Cardiac muscle cell (in vitro differentiated cells and primary cell): Measurements from ENCODE around the gene MYL4. TPM values are rescaled to one million over a fixed set of nuclear protein-coding genes. Genes with fewer than 3 reads are reported as not detected.
"Not testable (repeated sequence)": the region's sequence is repeated elsewhere in the genome, so short reads cannot be mapped to it uniquely, and the experiment has no call there.

Source experiments
- DNase-seq, 2 donors: peaks; one replicate each; pipeline versions ENCODE4 v3.0.0 to v3.0.0-alpha.2; 2010 to 2017; ENCODE audit warnings: low read depth in 1 of 2, low spot score in 1 of 2
- H3K27ac ChIP-seq: fragments of 200-600 bp; sonication (generic); 2 replicates; pipeline ENCODE4 v1.5.1; 2016
- H3K27me3 ChIP-seq: fragments of 200-600 bp; sonication (generic); 2 replicates; pipeline ENCODE4 v1.6.0; 2016; ENCODE audit warnings: control low read depth
- H3K36me3 ChIP-seq: fragments of 200-600 bp; sonication (generic); 2 replicates; pipeline ENCODE4 v1.5.1; 2016; ENCODE audit warnings: control low read depth
- H3K4me1 ChIP-seq: fragments of 200-600 bp; sonication (generic); 2 replicates; pipeline ENCODE4 v1.8.1; 2017; ENCODE audit warnings: low read depth, mild to moderate bottlenecking, mixed run types
- H3K4me3 ChIP-seq: fragments of 200-600 bp; sonication (generic); 2 replicates; pipeline ENCODE4 v1.5.1; 2016; ENCODE audit warnings: mild to moderate bottlenecking
- H3K9me3 ChIP-seq: fragments of 200-600 bp; sonication (generic); 2 replicates; pipeline ENCODE4 v1.5.1; 2017; ENCODE audit warnings: low read depth, mild to moderate bottlenecking, control low read depth
- polyA plus RNA-seq: library from polyadenylated mRNA; unstranded; fragments of >200 nt; fragmentation: Nextera tagmentation; extraction: Ambion mirVana; gene quantifications from 2 replicates; pipeline ENCODE4 v1.2.1, GENCODE V29; 2016
- total RNA-seq: library from RNA; depleted of rRNA; stranded (reverse); fragments of >200 nt; gene quantifications from 2 replicates; pipeline ENCODE4 v1.2.3, GENCODE V29; 2016
- TF ChIP-seq, protein P1 (sequence below): IDR thresholded peaks from 2 replicates; pipeline ENCODE4 v1.5.1; 2012; ENCODE audit warnings: low read depth, mild to moderate bottlenecking, low read length

The MYL4 gene
- total and polyA plus RNA-seq, 2 experiments from 2014 or later: 2,925 to 5,148 TPM

DNA sequence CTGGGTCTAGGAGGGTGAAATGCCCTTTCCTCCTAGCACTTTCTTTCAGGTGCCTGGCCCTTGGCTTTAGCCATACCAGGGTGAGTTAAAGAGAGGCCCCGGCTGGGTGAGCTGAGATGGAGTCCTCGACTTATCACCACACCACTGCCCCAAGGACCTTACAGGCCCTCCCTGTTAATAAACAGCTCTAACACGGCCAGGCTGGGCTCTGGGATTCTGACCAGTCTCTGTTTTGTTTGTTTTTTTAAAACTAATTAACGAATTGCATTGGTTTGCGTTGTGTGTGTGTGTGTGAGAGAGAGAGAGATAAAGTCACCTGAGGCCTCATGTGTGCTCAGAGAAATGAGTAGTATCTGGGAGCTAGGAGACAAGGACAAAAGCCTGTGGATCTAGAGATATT, 14.3 kb downstream of the MYL4 start:
- H3K4me3 ChIP-seq: no peak overlapping the region
- TF ChIP-seq, protein P1, sequence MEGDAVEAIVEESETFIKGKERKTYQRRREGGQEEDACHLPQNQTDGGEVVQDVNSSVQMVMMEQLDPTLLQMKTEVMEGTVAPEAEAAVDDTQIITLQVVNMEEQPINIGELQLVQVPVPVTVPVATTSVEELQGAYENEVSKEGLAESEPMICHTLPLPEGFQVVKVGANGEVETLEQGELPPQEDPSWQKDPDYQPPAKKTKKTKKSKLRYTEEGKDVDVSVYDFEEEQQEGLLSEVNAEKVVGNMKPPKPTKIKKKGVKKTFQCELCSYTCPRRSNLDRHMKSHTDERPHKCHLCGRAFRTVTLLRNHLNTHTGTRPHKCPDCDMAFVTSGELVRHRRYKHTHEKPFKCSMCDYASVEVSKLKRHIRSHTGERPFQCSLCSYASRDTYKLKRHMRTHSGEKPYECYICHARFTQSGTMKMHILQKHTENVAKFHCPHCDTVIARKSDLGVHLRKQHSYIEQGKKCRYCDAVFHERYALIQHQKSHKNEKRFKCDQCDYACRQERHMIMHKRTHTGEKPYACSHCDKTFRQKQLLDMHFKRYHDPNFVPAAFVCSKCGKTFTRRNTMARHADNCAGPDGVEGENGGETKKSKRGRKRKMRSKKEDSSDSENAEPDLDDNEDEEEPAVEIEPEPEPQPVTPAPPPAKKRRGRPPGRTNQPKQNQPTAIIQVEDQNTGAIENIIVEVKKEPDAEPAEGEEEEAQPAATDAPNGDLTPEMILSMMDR: no peak
- no peaks in the 10 kb centered on the region for H3K27me3 ChIP-seq
- H3K36me3 ChIP-seq: peaks cover 44% of the 10 kb centered on the region
- H3K4me1 ChIP-seq: peaks cover 54% of the 10 kb centered on the region
- H3K27ac ChIP-seq: peak overlapping the region; percentile 86
- H3K9me3 ChIP-seq: no peaks in the 10 kb centered on the region
- DNase-seq: no peak

DNA sequence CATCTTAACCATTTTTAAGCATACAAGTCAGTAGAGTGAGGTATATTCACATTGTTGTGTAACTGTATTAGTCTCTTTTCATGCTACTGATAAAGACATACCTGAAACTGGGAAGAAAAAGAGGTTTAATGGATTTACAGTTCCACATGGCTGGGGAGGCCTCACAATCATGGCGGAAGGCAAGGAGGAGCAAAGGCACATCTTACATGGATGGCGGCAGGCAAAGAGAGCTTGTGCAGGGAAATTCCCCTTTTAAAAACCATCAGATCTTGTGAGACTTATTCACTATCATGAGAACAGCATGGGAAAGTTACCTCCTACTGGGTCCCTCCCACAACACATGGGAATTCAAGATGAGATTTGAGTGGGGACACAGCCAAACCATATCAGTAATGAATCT, 14.9 kb downstream of the MYL4 start:
- not testable (repeated sequence) for H3K4me3 ChIP-seq, H3K9me3 ChIP-seq, H3K27me3 ChIP-seq, DNase-seq
- peak overlapping the region; percentile 86 for H3K27ac ChIP-seq
- peaks cover 50% of the 10 kb centered on the region for H3K4me1 ChIP-seq
- peaks cover 44% of the 10 kb centered on the region for H3K36me3 ChIP-seq

DNA sequence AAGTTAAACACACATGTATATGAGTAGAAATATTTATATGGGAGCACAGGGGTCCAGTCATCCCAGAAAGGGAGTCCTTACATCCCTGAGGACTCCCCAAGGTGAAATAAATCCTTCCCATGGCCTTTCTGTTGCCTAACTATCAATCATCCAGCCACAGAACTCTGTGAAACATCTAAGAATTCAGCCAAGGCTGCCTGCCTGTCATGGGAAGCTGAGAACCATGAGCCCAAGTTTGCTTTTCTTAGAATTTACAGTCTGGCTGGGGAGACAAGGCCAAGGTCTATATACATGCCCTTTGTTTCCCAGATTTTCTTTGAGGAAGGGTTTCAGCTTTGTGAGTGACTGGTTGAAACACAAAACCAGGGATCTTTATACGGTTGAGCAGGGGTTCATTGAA, 15.8 kb downstream of the MYL4 start:
- Histone ChIP-seq H3K27ac (peak overlapping the region; percentile 86), H3K9me3 (no peaks in the 10 kb centered on the region), H3K4me3 (no peak overlapping the region), H3K27me3 (no peaks in the 10 kb centered on the region), H3K4me1 (peaks cover 47% of the 10 kb centered on the region), H3K36me3 (peaks cover 40% of the 10 kb centered on the region)
- TF ChIP-seq, protein P1: no peak
- no peak for DNase-seq

DNA sequence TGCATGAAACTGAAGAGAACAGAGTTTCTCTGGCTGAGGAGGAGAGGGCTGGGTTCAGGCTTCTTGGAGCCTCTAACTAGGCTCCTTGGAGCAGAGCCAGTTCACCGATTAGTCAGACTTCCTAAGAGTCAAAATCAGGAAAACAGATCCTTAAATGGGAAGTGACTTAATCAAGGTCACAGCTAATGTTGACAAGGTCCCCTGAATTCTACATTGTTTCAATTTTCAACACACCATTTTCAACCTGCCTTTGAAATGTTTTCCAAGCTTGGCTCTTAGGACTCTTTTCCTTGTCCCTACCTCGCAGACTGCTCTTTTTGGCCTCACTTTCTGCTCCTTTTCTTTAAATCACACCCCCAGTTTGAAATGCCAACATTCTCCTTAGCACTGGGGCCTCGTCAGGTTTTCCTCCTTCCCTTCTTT, 16.3 kb downstream of the MYL4 start:
- H3K27ac ChIP-seq: peak overlapping the region; percentile 86
- H3K36me3 ChIP-seq: peaks cover 35% of the 10 kb centered on the region
- peaks cover 47% of the 10 kb centered on the region for H3K4me1 ChIP-seq
- DNase-seq: peak in 1 of 2 donors; percentile 93
- no peaks in the 10 kb centered on the region for H3K27me3 ChIP-seq
- TF ChIP-seq, protein P1: no peak
- H3K9me3 ChIP-seq: no peaks in the 10 kb centered on the region
- no peak overlapping the region for H3K4me3 ChIP-seq

DNA sequence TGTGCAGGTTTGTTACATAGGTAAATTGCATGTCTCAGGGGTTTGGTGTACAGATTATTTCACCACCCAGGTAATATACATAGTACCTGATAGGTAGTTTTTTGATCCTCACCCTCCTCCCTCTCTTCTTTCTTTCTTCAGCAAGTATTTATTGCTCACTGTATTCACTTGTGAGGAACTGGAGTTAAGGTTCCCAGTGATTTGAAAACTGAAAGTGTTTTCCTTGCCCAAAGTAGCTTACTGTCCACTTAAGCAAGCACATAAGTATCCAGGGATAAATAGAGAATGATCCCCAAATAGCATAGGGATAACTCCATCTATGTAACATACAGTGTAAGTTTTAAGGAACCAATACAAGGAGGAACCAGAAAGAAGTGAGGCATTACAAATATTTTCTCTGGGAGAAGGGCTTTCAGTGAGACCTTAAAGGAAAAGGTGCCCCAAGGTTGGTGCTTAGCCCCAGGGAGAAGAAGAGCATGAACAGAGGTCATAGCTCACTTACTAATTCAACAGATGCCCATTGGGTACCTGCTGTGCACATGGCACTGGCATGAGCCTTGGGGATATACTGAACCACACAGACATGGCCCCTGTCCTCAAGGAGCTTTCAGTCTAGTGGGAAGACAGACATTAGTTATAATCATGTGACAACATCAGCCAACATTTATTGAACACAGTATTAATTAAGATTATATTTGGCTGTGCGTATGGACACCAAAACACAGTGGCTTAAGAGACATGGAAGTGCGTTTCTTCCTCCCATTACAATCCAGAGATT, 17.0 kb downstream of the MYL4 start:
- Histone ChIP-seq H3K27ac (peak overlapping the region; percentile 86), H3K36me3 (peaks cover 28% of the 10 kb centered on the region)
- TF ChIP-seq, protein P1: no peak

DNA sequence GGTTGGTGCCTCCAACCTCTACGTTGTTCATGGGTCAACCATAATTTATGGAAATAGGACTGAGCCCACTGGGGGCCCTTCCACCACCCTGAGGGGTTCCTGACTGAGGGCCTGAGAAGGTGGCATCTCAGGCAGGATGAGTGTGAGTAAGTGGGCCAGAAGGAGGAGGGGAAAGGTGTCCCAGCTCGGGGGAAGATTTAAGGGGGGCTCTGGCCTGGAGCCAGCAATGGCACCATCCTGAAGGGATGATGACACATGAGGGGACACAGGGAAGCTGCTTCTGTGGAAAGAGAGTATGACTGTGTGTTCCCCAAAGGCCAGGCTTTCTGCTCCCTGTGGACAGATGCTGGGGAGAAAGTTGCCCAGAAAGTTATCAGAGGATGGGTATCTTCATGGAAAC, 18.7 kb downstream of the MYL4 start:
- no peak for DNase-seq
- Histone ChIP-seq H3K4me3 (no peak overlapping the region), H3K4me1 (peaks cover 23% of the 10 kb centered on the region), H3K36me3 (peaks cover 12% of the 10 kb centered on the region), H3K27ac (peak overlapping the region; percentile 30), H3K27me3 (no peaks in the 10 kb centered on the region), H3K9me3 (no peaks in the 10 kb centered on the region)
- TF ChIP-seq, protein P1: no peak

More for the DNA sequence above, 17.0 kb downstream of the MYL4 start:
- DNase-seq: peak in 1 of 2 donors; percentile 29
- Histone ChIP-seq H3K4me1 (peaks cover 41% of the 10 kb centered on the region), H3K27me3 (no peaks in the 10 kb centered on the region), H3K9me3 (no peaks in the 10 kb centered on the region), H3K4me3 (no peak overlapping the region)
